ENCODE results near the gene LRP5. TPM values are rescaled to one million over a fixed set of nuclear protein-coding genes. Genes with fewer than 3 reads are reported as not detected.
A peak's percentile ranks its signal among the peaks of the same experiment; 100 is the strongest.

The LRP5 gene
- total and polyA plus RNA-seq, 9 of the 15 experiments (the other 6 are each of a cell fraction or from before 2014, with no cell fraction given): 0.48 to 44.2 (median 13.5) TPM

- TF ChIP-seq USF1 (CRISPR knock-in tag; IDR thresholded peaks at IDR 0.05) (no peak), PTRF (tag; IDR thresholded peaks at IDR 0.05) (0 out of 2 replicates have a peak, but pooled peaks have one; percentile 13), HCFC1 (IDR thresholded peaks at IDR 0.05; ENCODE audit: low read depth, low read length) (peak; percentile 43; the same call in 1 of the 2 replicates), STAG1 (CRISPR knock-in tag; IDR thresholded peaks at IDR 0.05; ENCODE audit: borderline replicate concordance) (no peak), PTBP1 (IDR thresholded peaks at IDR 0.05; ENCODE audit: low read depth, low read length) (no peak), ATF7 (IDR thresholded peaks at IDR 0.05) (peak; percentile 97), ZKSCAN1 (IDR thresholded peaks at IDR 0.05; ENCODE audit: low read depth, low read length) (no peak), TAF15 (IDR thresholded peaks at IDR 0.05; ENCODE audit: low read depth, low read length) (no peak), NCOA1 (IDR thresholded peaks at IDR 0.05; ENCODE audit: low read depth) (no peak; the same call in 1 of the 2 replicates), PHTF2 (CRISPR knock-in tag; IDR thresholded peaks at IDR 0.05) (no peak), ARID1B (IDR thresholded peaks at IDR 0.05) (peak; percentile 88), SMARCE1 (IDR thresholded peaks at IDR 0.05) (peak; percentile 79), KLF6 (CRISPR knock-in tag; IDR thresholded peaks at IDR 0.05; ENCODE audit: borderline replicate concordance) (peak; percentile 89; the same call in 1 of the 2 replicates)
- TF ChIP-seq, protein P1, sequence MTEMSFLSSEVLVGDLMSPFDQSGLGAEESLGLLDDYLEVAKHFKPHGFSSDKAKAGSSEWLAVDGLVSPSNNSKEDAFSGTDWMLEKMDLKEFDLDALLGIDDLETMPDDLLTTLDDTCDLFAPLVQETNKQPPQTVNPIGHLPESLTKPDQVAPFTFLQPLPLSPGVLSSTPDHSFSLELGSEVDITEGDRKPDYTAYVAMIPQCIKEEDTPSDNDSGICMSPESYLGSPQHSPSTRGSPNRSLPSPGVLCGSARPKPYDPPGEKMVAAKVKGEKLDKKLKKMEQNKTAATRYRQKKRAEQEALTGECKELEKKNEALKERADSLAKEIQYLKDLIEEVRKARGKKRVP (CRISPR knock-in tag; IDR thresholded peaks at IDR 0.05): peak; percentile 99
- TF ChIP-seq, protein P2, sequence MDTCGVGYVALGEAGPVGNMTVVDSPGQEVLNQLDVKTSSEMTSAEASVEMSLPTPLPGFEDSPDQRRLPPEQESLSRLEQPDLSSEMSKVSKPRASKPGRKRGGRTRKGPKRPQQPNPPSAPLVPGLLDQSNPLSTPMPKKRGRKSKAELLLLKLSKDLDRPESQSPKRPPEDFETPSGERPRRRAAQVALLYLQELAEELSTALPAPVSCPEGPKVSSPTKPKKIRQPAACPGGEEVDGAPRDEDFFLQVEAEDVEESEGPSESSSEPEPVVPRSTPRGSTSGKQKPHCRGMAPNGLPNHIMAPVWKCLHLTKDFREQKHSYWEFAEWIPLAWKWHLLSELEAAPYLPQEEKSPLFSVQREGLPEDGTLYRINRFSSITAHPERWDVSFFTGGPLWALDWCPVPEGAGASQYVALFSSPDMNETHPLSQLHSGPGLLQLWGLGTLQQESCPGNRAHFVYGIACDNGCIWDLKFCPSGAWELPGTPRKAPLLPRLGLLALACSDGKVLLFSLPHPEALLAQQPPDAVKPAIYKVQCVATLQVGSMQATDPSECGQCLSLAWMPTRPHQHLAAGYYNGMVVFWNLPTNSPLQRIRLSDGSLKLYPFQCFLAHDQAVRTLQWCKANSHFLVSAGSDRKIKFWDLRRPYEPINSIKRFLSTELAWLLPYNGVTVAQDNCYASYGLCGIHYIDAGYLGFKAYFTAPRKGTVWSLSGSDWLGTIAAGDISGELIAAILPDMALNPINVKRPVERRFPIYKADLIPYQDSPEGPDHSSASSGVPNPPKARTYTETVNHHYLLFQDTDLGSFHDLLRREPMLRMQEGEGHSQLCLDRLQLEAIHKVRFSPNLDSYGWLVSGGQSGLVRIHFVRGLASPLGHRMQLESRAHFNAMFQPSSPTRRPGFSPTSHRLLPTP (IDR thresholded peaks at IDR 0.05; ENCODE audit: borderline replicate concordance, extremely low read depth, insufficient read length): no peak
- TF ChIP-seq, protein P3, sequence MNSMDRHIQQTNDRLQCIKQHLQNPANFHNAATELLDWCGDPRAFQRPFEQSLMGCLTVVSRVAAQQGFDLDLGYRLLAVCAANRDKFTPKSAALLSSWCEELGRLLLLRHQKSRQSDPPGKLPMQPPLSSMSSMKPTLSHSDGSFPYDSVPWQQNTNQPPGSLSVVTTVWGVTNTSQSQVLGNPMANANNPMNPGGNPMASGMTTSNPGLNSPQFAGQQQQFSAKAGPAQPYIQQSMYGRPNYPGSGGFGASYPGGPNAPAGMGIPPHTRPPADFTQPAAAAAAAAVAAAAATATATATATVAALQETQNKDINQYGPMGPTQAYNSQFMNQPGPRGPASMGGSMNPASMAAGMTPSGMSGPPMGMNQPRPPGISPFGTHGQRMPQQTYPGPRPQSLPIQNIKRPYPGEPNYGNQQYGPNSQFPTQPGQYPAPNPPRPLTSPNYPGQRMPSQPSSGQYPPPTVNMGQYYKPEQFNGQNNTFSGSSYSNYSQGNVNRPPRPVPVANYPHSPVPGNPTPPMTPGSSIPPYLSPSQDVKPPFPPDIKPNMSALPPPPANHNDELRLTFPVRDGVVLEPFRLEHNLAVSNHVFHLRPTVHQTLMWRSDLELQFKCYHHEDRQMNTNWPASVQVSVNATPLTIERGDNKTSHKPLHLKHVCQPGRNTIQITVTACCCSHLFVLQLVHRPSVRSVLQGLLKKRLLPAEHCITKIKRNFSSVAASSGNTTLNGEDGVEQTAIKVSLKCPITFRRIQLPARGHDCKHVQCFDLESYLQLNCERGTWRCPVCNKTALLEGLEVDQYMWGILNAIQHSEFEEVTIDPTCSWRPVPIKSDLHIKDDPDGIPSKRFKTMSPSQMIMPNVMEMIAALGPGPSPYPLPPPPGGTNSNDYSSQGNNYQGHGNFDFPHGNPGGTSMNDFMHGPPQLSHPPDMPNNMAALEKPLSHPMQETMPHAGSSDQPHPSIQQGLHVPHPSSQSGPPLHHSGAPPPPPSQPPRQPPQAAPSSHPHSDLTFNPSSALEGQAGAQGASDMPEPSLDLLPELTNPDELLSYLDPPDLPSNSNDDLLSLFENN (IDR thresholded peaks at IDR 0.05; ENCODE audit: low read depth in 2 of 2, low read length in 2 of 2): no peak; a peak in 1 of 4 replicates
These were observed 45.2 kb upstream of the LRP5 start (continued) for GRCh38 chr11:68266936-68267880.

Data from K562 (cell line).